HUES6 (cell line): ENCODE measurements around the gene MED22.

ENCODE experiments used
- H3K27ac ChIP-seq: 2 replicates; pipeline ENCODE4 v1.7.0; 2013; ENCODE audit warnings: low read depth, mild to moderate bottlenecking, low read length, inconsistent platforms
- H3K27me3 ChIP-seq: 2 replicates; pipeline ENCODE4 v1.6.1; 2013; ENCODE audit warnings: low read length; ENCODE audit not compliant: control insufficient read depth, insufficient read depth
- H3K36me3 ChIP-seq: 2 replicates; pipeline ENCODE4 v1.6.1; 2013; ENCODE audit warnings: low read length; ENCODE audit not compliant: control insufficient read depth, insufficient read depth
- H3K4me1 ChIP-seq: 2 replicates; pipeline ENCODE4 v1.6.1; 2013; ENCODE audit warnings: low read length; ENCODE audit not compliant: control insufficient read depth, insufficient read depth
- H3K4me3 ChIP-seq: 2 replicates; pipeline ENCODE4 v1.5.1; 2013; ENCODE audit warnings: low read depth, low read length
- H3K9ac ChIP-seq: one replicate; pipeline ENCODE4 v1.6.1; 2013; ENCODE audit warnings: mild to moderate bottlenecking, low read length
- H3K9me3 ChIP-seq: 2 replicates; pipeline ENCODE4 v1.6.1; 2013; ENCODE audit warnings: low read depth, low read length; ENCODE audit not compliant: control insufficient read depth, insufficient read depth

MED22 gene

DNA sequence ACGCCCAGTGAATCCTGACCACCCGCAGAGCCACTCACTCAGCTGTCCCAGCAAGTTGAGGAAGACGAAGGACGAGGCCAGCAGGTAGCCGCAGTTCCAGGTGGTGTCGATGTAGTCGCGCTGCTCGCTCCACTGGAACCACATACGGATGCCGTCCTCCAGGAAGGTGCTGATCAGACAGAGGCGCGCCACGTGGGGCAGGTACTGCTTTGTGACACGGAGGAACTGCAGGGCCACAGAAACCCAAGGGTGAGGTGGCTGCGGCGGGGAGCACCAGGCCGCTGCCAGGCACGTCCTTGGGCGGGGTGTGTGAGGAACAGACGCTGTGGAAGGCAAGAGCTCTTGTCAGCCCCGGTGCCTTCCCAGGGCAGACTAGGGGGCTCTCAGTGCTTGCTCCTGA, 19.3 kb upstream of the MED22 start:
- Histone ChIP-seq H3K36me3 (peaks cover 97% of the 10 kb centered on the region), H3K4me1 (no peaks in the 10 kb centered on the region; the same call in 1 of the 2 replicates), H3K9me3 (no peaks in the 10 kb centered on the region), H3K27ac (no peak overlapping the region), H3K4me3 (no peak overlapping the region), H3K9ac (no peak overlapping the region), H3K27me3 (no peaks in the 10 kb centered on the region)

DNA sequence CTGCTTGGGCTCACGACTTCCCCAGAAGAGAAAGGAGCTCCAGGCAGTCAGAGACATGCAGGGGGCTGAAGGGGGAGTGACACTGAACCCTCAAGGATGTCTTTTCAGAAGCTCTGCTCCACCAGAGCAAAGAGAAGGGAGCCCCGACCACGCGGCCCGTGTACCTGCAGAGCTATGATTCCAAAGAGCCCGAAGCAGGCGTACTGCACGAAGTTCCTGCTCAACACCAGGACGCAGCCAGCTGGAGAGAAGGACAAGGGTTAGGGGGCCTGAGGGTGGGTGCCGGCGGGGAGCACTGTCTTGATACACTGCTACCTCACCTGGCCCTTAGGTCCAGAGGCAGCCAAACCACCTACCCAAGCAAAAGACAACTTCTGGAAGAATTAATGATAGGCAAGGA, 18.5 kb upstream of the MED22 start:
- no peaks in the 10 kb centered on the region; the same call in 1 of the 2 replicates for H3K4me1 ChIP-seq
- H3K27ac ChIP-seq, result no peak overlapping the region
- H3K36me3 ChIP-seq, result peaks cover 97% of the 10 kb centered on the region
- H3K4me3 ChIP-seq, result no peak overlapping the region
- H3K9ac ChIP-seq, result no peak overlapping the region
- no peaks in the 10 kb centered on the region for H3K27me3 ChIP-seq
- H3K9me3 ChIP-seq, result no peaks in the 10 kb centered on the region

DNA sequence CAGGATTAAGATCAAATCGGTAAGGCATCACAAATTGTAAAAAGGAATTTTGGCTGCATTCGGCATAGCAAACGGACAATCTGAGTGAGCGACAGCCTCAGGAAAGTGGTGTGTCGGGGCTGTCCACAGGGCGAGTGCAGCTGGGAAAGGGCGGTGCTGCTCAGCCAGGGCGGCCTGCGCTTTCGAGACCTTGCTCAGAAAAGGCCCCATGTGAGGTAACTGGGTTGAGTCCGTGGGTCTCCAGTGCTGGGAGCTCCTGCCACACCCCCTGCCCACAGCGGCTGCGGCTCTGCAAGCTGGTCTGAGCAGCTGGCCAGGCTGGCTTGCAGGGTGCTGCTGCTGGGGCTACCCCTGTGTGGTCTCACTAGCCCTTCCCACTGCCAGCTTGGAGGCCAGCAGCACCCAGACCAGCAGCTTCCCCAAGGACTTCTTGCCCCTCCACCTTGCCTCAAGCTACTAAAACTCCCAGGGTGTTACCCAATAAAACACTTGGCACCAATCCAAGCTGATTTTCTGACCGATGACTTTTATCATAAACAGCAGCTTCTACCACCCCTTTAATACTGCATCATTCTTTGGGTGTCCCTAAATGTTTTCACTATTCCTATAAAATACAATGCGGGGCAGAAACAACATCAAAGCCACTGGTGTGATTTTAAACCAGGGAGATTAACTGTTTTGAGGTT, 14.6 kb upstream of the MED22 start:
- Histone ChIP-seq H3K36me3 (peaks cover 93% of the 10 kb centered on the region), H3K4me3 (no peak overlapping the region), H3K9me3 (no peaks in the 10 kb centered on the region), H3K27ac (no peak overlapping the region), H3K27me3 (no peaks in the 10 kb centered on the region), H3K9ac (no peak overlapping the region), H3K4me1 (0 out of 2 replicates have a peak, but pooled peaks cover 3% of the 10 kb centered on the region)

DNA sequence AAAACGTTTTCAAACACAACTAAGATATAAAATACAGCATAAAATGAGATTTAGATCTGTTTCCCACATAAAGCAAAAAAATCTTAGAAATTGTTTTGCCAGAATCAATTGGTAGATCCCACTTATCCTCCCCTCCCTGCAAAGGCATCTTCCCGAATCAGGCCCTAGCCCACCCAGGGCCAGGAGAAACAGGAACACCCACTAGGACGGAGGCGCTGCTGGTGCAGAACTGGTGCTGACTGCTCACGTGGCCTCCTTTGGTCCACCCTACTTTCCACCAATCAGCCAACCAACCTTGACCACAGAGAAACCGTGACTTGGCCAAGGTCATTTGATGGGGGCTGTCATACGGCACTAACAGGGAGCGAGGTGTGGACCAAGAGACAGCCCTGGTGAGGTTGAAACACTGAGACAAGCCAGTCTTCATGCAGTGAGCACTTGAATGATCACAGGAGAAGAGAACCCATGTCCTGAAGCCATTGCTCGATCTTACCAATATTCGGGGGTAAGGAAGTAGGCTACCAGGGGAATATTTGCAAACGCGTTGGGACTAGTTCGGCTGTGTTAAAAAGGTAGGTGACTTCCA, 13.7 kb upstream of the MED22 start:
- H3K27ac ChIP-seq, result no peak overlapping the region
- H3K4me3 ChIP-seq, result no peak overlapping the region
- no peak overlapping the region for H3K9ac ChIP-seq
- H3K36me3 ChIP-seq, result peaks cover 85% of the 10 kb centered on the region
- H3K27me3 ChIP-seq, result no peaks in the 10 kb centered on the region
- 0 out of 2 replicates have a peak, but pooled peaks cover 7% of the 10 kb centered on the region for H3K4me1 ChIP-seq
- no peaks in the 10 kb centered on the region for H3K9me3 ChIP-seq

- H3K4me3 ChIP-seq, result no peak overlapping the region
- H3K27me3 ChIP-seq, result no peaks in the 10 kb centered on the region
- H3K36me3 ChIP-seq, result peaks cover 76% of the 10 kb centered on the region
- H3K9me3 ChIP-seq, result no peaks in the 10 kb centered on the region
- 0 out of 2 replicates have a peak, but pooled peaks cover 7% of the 10 kb centered on the region for H3K4me1 ChIP-seq
- no peak overlapping the region for H3K9ac ChIP-seq
- no peak overlapping the region for H3K27ac ChIP-seq
These were observed 12.8 kb upstream of the MED22 start for GRCh38 chr9:133360400-133361393.

DNA sequence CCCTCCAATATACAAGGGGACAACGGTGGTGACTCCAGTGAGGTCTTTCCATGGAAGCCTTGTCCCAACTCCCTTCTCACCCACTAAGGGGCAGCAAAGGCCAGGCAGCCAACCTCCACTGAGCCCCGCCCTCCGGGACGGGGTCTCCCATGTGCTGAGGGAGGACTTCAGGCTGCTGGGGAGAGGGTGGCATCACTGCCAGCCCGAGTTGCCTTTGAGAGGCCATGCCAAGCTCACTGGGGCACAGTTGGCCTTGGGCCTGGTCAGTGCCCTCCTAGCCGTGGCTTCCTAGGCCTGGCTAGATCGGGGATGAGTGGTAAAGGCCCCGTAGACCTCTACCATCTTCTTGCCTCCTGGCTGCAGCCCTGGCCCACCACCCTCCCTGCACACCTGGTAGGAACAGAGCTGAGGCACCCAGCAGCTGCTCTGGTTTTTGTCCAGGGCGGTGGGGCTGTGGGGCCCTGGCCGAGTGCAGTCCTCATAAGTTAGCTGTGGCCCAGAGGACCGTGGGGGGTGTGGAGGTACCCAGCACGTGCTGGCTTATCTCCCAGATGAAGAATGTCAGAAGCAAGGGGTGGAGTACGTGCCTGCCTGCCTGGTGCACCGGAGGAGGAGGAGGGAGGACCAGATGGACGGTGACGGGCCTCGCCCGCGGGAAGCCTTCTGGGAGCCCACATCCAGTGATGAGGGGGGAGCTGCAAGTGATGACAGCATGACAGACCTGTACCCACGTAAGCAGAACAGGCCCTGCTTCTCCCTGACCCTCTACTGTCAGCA, 11.7 kb upstream of the MED22 start:
- no peaks in the 10 kb centered on the region for H3K27me3 ChIP-seq
- 0 out of 2 replicates have a peak, but pooled peaks cover 7% of the 10 kb centered on the region for H3K4me1 ChIP-seq
- H3K9ac ChIP-seq, result no peak overlapping the region
- H3K27ac ChIP-seq, result no peak overlapping the region
- H3K4me3 ChIP-seq, result no peak overlapping the region
- peaks cover 65% of the 10 kb centered on the region for H3K36me3 ChIP-seq
- H3K9me3 ChIP-seq, result no peaks in the 10 kb centered on the region

- no peak overlapping the region for H3K9ac ChIP-seq
- 0 out of 2 replicates have a peak, but pooled peaks cover 7% of the 10 kb centered on the region for H3K4me1 ChIP-seq
- H3K9me3 ChIP-seq, result no peaks in the 10 kb centered on the region
- H3K36me3 ChIP-seq, result peaks cover 54% of the 10 kb centered on the region
- no peak overlapping the region for H3K27ac ChIP-seq
- peak overlapping the region; percentile 79 for H3K4me3 ChIP-seq
- H3K27me3 ChIP-seq, result no peaks in the 10 kb centered on the region
These were observed 9.7 kb upstream of the MED22 start for GRCh38 chr9:133357656-133358055.

DNA sequence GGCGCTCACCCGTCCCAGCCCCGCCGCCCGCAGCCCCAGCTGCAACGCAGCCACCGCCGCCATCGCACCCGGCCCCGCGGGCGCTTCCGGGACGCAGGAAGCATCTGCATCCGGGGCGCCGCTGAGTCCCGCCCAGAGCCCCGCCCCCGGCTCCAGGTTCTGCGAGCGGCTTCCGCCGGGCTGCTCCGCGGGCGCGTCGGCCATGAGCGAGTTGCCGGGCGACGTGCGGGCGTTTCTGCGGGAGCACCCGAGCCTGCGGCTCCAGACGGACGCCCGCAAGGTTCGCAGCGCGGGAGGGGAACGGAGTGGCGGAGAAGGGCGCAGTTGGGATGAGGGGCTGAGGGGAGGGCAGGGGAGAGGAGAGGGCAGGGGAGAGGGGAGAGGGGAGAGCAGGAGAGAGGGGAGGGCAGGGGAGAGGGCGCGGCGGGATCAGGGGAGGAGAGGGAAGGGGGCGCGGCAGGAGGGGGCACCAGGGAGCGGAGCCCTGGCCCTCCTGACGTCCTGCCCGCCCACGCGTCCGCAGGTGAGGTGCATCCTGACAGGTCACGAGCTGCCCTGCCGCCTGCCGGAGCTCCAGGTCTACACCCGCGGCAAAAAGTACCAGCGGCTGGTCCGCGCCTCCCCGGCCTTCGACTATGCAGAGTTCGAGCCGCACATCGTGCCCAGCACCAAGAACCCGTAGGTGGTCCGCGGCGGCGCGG, 8.6 kb upstream of the MED22 start, which contains the start of the genes SURF1 and SURF2:
SURF1 (minus strand) TSS at position 97 of the 701 bp plus-strand sequence; CDS start at position 63, 34 bp downstream.
SURF2 (plus strand) TSS at position 160 of the 701 bp plus-strand sequence; CDS start at position 203, 43 bp downstream.
- no peaks in the 10 kb centered on the region for H3K9me3 ChIP-seq
- peak within 1 kb of the TSS; percentile 21; the same call in 1 of the 2 replicates for H3K27ac ChIP-seq
- H3K4me3 ChIP-seq, result peak within 1 kb of the TSS; percentile 94
- H3K9ac ChIP-seq, result peak within 1 kb of the TSS; percentile 87
- peaks cover 54% of the 10 kb centered on the region for H3K36me3 ChIP-seq
- H3K27me3 ChIP-seq, result no peaks in the 10 kb centered on the region
- H3K4me1 ChIP-seq, result 0 out of 2 replicates have a peak, but pooled peaks cover 7% of the 10 kb centered on the region

- peaks cover 54% of the 10 kb centered on the region for H3K36me3 ChIP-seq
- H3K4me1 ChIP-seq, result 0 out of 2 replicates have a peak, but pooled peaks cover 7% of the 10 kb centered on the region
These were observed 8.0 kb upstream of the MED22 start for GRCh38 chr9:133355881-133356357.

More at GRCh38 chr9:133355881-133356357, 8.0 kb upstream of the MED22 start:
- Histone ChIP-seq H3K4me3 (peak overlapping the region; percentile 94), H3K27ac (no peak overlapping the region; the same call in 1 of the 2 replicates), H3K9me3 (no peaks in the 10 kb centered on the region), H3K27me3 (no peaks in the 10 kb centered on the region), H3K9ac (peak overlapping the region; percentile 87)
